Fibroblast of skin of left biceps (primary cell): Measurements from ENCODE around the gene GLIS2.
"Not testable (repeated sequence)": the region's sequence is repeated elsewhere in the genome, so short reads cannot be mapped to it uniquely, and the experiment has no call there.

Source experiments
- DNase-seq, 2 experiments: peaks; one replicate each; pipeline ENCODE4 v3.0.0-alpha.2; 2013; ENCODE audit warnings: low read depth in 2 of 2

Gene GLIS2

DNA sequence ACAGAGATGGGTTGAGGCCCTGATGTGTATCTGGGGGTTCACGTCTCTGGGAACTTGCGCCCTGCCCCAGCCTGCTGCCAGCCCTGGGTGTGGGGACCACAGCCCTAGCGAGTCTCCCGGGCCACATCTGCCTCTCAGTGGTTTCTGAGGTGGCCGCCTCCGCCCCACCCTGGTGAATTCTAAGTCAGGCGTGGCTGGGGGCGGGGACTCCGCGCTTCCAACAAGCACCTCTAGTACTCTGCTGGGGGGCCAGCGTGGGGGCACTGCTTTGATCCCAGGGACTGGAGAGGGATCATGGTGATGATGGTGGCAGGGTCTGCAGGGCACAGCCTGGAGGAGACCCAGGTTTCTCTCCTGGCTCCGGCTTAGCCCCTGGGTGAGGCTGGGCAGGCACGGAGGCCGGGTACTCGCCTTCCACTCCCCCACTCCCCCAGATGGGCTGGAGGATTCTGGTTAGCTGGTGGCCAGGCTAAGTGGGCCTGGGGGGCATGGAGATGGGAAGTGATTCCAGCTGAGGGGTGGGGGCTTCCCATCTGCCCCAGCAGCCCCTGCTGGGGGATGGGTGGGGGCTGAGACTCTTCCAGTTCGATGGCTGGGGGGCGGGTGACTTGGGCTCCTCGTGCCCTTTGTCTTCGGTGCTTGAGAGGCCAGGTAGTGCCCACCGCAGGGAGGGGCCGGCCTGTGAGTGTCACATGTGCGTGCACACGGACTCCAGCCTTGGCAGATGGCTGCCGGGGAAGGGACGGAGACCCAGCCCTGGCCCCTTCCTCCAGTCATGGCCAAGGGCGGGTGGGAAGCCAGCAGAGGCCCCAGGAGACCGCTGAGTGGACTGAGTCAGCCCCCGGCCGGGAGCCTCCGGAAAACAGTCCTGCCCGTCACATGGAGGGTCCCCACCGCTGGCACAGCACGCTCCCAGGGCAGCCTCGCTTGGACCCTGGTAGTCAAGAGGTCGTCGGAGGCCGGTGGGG is 3.9 kb downstream of the GLIS2 start:
- DNase-seq: no peak

DNA sequence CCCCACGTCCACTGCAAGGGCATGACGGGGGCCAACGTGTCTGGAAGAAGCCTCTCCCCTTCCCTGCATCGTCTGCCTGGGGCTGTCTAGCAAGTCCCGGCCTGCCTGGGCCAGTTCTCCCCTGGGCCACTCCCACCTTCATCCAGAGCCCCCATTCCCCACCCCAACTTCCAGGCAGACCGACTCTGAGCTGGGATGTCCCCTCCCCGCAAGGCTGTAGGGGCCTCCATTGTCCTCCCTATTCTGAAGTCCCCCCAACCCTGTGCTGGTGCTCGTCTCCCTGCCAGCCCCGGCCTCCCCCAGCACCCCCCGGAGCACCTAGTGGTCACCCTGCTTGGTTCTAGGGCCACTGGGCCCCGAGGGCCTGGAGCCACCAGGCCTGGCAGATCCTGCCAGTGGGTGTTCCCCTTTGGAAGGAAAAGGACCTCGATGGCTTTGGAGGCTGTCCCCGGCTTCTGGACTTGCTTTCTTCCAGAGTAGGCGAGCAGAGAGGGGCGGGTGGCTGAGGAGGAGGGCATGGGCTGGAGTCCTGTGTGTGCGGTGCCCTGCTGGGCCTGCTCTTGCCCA is 4.8 kb downstream of the GLIS2 start:
- no peak for DNase-seq

DNA sequence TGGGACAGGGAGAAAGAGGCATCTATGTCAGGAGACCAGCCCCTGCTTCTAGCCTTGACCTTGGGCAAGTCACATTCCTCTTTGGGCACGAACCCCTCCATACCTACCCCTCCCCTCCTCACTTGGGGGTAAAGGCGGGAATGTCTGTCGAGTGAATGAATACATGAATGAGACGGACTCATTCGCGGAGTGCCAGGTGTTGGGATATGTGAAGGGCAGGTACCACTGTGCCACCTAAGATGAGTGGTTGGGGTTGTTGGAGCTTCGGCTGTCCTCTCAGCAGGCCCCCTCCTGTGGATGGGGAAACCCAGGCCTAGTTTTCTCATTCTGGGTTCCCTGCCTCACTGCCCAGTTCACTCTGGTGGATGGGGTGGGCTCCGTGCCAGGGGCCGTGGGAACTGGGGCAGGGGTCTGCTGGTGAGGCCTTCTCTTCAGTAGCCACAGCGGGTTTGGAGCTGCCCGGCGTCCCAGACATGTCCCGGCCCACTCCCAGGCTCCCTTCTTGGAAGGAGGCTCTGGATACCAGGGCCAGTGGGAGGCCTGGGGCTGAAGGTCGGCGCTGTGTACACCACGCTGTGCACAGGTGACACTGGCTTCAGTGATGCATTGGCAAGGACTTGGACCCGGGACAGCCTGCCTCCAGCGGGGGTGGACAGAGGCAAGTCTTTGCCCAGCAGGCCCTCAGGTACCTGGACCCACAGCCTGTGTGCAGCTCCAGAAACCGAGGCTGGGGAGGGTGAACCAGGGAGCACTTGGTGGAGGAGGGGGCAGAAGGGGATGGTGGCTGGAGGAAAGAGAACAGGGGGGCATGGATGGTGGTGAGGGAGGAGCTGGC is 5.6 kb downstream of the GLIS2 start:
- no peak for DNase-seq

DNA sequence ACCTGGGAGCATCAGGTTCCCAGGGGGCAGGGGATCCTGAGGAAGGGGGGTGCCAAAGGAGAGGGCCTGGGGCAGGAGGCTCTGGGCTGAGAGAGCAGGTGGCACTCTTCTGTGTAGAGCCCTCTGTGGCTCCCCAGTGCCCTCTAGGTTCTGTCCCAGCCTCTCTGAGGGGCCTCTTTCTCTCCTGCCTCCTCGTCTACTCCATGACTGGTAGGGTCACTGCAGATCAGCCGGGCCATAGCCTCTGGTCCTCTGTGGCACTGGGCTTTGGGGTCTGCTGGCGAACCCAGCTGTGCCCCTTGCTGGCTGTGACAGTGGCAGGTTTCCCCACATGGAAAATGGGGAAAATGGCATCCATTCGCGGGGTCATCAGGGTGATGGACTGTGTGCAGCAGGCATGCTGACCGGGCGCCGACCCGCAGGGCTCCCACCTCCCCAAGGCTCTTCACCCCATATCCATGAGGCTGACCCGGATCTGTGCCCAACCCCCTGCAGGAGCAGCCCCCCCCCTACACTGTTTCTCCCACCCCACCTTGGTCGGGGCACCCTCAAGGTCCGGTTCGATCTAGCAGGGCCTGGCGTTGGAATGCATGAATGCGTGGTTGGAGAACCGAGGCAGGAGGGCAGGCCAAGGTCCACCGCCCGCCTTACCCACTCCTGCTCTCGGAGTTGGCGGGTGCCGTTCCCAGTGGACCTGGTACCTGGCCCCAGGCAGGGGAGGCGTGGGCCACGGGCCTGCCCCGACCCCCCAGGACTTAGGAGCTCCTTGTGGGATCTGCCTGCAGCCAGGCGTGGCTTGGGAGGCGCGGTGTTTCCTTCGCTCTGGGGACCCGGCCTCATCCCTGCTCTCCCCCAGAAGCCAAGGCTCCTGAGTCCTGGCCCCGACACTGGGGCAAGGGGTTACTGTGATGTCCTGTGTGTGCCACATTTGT is 6.5 kb downstream of the GLIS2 start:
- DNase-seq: no peak

DNA sequence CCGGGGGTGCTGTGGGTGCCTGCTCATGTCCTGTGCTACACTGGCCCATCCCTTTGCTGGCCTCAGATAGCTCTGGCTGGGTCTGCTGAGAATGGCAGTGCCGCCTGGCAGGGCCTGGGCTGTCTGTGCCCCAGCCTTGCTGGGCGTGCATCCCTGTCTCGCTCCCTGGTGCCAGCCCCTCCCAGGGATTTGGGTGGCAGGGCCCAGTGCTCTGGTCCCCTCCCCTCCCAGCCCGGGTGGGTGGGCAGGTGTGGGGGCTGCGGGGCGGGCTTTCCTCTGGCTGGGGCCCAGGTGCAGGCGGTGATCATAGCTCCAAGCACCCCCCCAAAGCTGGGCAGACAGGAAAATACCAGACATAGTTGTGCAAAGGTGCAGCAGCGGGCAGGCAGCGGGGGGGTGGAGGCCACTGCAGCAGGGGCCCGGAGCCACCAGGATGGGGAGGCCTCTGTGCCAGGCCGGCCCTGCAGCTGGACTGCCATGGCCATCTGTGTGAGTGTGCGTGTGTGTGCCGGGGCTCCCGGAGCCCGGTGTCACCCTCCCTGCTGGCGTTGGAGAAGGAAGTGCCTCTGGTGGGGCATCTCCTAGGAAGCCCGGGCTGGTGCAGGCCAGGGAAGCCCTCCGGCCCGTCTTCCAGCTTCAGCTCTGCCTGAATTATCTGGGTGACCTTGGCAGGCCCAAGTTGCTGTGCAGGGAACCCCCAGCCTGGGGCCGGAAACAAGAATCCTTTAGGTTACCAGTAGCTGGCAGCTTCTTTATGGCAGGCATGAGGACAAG is 7.4 kb downstream of the GLIS2 start:
- DNase-seq: no peak

DNA sequence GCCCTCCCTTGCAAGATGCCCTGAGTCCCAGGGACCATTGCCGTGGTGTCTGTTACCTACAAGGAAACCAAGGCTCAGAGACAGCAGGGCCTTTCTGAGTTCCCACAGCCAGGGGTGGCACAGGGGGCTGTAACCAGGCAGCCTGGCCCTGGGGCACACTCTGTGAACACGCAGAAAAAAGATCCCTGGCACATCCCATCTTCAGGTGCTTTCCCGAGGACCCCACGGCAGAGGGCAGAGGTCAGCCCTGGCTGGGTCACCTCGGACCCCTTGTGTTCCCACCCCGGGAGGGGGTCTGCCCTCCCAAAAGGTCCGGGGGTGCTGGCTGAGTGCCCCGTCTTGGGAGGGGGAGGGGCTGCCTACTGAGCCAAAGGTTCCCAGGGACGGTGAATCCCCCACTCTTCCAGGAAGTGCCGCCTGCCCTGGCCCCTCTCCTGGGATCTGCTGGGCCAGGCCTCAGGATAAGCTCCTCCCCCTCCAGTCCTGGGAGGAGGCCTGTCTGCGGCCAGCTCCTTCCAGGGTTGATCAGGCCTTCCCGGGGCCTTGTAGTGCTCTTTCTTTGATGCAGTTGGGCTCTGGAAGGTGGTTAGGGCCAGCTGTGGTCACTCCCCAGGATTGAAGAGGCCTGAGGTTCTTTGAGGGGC is 8.1 kb downstream of the GLIS2 start:
- DNase-seq: no peak

DNA sequence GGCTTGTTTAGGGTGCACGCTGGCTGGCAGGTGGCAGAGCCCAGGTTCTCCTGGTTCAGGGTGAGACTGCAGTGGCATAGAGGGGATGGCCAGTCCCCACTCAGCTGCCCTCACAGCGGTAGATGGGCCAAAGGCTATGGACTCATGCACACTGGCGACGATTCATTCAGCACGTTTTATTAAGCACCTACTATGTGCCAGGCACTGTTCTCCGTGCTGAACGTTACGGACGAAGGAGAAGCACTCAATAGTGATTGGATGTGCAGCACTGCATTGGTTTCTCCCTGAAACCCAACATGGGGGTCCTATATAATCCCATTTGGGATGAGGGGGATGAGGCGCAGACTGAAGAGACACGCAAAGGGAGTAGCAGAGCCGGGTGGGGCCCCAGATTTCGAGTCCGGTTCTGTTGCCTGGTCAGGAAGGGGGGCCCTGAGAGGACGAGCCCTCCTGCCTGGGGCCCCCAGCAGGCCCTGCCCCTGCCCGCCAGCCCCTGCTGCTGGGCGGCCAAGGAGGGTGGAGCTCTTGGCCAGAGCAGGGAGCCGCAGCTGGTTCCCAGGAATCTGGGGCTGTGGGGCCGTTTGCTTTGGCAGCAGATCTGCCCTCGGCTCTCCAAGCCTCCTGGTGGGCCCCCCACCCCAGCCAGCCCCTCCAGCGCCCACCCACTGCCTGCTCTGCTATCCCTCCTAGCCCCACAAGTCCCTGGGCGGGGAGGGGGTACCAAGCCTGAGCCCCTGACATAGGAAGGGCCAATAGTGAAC is 8.8 kb downstream of the GLIS2 start:
- DNase-seq: no peak

DNA sequence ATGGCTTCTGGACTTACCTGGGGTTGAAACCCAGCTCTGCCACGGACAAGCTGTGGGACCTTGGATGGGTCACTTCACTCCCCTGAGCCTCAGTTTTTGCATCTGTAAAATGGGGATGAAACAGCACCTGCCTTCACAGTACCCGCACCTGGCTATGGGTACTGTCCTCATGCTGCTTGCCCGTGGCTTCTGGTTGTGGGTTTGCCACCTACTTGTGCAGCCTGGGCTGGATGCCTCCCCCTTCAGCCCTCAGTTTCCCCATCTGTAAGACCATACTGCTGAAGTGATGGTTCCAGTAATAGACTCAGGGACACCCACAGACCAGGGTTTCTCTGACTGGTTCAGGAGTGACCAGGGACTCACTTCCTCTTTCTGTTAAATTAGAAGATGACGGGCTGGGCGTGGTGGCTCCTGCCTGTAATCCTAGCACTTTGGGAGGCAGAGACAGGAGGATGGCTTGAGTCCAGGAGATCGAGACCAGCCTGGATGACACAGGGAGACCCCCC is 9.4 kb downstream of the GLIS2 start:
- DNase-seq: no peak

DNA sequence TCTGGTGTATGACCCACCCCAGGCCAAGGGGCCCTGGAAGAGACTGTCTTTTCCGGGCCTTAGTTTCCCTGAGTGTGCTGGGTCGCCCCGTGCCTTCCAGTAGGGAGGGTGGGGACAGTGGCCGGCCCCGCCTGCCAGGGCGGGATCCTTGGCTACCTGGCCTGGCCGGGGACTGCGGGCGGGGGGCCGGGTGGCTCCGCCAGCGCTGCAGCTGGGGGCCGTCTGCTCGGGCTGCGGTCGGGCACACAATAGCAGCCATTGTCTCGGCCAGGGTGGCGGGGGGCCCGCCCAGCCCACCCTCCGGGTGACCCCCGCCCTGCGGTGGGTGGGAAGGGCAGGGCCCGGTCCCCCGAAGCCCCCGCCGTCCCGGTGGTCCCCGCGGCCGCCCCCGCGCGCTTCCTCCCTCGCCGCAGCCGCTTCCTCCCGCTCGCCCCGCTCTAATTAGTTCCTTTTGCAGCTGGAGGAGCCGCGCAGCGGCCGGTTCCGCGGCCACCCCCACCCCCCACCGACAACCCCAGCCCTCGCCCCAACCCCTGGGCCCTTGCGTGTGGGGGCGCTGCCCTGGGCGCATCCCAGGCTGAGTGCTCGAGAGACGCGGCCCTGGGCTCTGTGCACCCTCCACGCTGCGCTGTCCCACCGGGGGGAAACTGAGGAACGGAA is 11.6 kb downstream of the GLIS2 start:
- no peak for DNase-seq

DNA sequence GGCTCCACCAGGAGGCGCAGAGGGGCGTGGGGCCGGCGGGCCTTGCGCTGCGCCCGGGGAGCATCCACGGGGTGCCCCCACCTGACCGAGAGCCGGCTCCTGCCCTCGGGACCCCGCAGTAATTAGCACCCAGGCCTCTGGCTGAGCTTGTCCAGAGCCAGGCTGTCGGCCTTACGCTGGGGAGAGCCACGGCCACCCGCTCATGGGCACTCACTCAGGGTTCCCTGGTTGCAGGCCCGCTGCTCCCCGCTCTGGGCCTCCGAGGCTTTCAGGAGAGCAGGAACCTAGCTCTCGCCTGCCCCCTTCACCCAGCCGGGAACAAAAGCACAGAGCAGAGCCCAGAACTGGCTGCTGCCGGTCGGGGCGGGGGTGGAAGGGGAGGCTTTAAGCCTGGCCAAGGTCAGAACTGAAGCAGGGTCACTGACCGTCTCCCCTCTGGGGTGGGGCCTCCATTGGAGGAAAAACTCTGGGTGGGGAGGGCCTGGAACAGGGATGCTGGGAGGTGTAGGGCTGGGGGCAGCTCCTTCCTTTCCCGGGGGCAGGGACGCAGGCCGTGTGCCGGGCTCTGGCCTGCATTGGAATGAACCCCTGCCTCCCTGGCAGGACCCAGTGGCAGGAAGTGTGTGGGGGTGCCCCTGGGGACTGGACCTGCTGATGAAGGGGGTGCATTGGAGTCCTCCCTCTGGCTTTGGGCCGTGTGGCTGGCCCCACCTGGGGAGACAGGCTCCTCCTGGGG is 12.3 kb downstream of the GLIS2 start:
- no peak for DNase-seq

DNA sequence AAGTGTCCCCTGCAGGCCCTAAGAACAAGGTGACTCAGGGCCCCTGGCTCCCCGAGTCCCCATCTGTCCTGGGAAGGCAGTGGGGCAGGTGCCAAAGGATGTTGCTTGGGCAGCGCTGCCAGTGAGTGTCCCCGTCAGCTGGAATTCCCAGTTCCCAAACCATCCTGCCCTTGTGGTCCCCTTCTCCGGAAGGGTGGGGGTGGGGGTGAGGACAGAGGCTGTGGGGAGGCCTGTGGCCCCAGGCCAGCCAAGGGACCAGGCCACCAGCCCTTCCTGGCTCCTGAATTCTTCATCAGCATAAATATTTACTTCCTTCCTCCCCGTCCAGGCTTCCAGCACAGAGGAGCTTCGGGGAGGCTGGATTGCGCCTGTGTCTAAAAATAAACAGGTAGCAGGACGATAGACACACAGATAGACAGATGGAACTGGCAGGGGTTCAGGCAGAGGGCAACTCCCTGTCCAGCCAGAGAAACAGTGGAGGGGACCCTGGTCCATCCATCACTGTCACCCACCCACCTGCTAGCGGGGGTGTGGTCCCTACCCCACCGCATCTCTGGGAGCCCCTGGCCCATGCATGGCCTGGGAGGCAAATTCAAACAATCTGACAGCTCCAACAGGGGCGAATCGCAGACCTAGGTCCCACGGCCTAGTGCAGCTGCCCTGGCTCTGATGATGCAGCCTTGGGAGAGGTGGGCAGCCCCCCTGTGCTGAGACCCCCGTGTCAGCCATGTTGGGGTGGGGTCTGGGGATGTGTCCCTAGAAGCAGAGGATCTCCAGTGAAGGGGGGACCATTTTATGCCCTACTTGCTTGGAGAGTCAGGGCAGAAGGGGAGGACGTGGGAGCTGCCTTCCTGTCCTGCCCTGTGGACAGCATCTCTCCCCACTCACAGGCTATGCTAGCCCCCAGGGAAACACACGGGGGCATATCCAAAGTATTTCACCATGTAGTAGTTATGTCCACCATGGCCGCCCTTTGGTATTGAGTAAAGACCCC is 13.2 kb downstream of the GLIS2 start:
- no peak for DNase-seq

DNA sequence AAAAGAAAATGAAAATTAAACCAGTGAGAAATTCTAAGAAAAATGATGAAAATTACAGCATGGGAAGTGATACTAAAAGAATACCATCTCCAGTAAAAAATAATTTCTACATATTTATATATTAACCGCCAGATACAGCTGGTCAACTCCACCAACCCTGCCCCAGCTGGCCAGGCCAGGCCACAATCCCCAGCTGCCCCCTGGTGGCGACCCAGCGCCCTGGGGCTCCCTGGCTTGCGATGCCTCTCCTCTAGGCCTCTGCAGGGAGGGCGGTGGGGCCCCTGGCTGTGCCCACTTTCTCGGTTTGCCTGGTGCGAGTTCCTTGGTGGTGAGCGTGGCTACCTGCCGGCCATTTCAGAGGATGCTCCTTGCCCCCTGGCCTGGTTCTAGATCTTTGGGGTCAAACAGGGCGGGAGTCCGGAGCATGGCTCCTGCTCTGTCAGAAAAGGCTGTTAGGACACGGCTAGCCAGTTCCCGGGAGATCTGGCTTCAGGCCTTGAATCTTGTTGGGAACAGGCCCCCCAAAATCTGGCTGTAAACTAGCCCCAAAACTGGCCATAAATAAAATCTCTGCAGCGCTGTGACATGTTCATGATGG is 14.5 kb downstream of the GLIS2 start:
- DNase-seq: no peak

DNA sequence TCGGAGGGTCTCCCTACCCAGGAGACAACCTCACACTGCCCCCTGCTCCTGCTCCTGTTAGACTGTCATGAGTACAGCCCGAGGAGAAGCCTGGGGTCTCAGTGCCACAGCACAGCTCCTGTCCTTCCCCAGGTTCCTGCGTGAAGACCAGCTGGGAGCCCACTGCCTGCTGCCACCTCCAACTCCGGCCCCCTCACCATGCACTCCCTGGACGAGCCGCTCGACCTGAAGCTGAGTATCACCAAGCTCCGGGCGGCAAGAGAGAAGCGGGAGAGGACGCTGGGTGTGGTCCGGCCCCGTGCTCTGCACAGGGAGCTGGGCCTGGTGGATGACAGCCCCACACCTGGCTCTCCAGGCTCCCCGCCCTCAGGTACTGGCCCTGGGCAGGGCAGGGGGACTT is 16.2 kb downstream of the GLIS2 start:
- no peak for DNase-seq

DNA sequence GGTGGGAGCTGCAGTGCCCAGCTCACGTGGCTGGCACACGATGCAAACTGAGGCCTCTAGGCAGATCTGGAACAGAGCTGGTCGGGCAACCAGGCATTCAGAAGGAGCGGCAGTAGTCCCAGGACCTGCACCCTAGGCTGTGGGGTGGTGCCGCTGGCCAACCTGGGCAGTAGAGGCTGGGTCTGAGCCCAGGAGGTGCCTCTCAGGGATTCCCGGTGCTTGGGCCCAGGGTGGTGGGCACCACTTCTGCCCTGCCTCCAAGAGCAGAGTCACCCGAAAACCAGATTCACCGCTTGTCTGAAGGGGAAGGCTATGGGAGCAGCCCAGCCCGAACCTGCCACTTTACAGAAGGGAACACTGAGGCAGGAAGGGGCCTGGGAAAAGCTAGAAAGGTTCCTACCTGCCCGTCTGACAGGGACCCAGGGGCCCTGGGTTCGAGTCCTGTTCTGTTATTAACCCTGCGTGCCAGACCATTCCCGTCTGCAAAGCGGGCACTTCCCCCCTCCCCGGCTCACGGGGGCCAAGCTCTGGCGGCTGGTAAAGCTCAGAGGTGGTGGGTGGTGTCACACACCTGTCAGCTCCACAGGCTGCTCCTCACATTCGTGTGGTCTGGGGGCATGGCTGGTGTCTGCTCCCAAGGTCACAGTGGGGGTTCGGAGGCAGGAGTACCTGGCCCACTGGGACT is 16.9 kb downstream of the GLIS2 start:
- no peak for DNase-seq

DNA sequence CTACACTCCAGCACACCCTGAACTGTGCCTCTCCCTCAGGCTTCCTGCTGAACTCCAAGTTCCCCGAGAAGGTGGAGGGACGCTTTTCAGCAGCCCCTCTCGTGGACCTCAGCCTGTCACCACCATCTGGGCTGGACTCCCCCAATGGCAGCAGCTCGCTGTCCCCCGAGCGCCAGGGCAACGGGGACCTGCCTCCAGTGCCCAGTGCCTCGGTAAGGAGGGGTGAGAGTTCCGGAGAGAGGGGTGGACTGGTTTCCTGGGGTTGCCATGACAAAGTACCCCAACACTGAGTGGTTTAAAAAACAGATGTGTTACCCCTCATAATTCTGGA is 17.4 kb downstream of the GLIS2 start:
- DNase-seq: no peak

DNA sequence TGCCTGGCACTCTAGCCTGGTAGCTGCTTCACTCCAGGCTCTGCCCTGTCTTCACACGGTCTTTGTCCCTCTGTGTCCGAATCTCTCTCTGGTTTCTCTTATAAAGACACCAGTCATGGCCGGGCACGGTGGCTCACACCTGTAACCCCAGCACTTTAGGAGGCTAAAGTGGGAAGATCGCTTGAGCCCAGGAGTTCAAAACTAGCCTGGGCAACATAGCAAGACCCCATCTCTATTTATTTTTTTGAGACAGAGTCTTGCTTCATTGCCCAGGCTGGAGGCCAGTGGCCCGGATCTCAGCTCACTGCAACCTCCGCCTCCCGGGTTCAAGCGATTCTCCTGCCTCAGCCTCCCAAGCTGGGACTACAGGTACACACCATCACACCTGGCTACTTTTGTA is 17.8 kb downstream of the GLIS2 start:
- DNase-seq: not testable (repeated sequence)
